ENCODE data around the gene PCDHB1. TPM values are rescaled to one million over a fixed set of nuclear protein-coding genes. Genes with fewer than 3 reads are reported as not detected.
"Not testable (repeated sequence)": the region's sequence is repeated elsewhere in the genome, so short reads cannot be mapped to it uniquely, and the experiment has no call there.

PCDHB1 gene
- polyA plus RNA-seq, 1 donor, result 0.14 TPM

GRCh38 chr5:141082228-141082627, 31.1 kb downstream of the PCDHB1 start:
- no peak for DNase-seq

- no peak for DNase-seq
These were observed 33.4 kb downstream of the PCDHB1 start for GRCh38 chr5:141084487-141084989.

DNA sequence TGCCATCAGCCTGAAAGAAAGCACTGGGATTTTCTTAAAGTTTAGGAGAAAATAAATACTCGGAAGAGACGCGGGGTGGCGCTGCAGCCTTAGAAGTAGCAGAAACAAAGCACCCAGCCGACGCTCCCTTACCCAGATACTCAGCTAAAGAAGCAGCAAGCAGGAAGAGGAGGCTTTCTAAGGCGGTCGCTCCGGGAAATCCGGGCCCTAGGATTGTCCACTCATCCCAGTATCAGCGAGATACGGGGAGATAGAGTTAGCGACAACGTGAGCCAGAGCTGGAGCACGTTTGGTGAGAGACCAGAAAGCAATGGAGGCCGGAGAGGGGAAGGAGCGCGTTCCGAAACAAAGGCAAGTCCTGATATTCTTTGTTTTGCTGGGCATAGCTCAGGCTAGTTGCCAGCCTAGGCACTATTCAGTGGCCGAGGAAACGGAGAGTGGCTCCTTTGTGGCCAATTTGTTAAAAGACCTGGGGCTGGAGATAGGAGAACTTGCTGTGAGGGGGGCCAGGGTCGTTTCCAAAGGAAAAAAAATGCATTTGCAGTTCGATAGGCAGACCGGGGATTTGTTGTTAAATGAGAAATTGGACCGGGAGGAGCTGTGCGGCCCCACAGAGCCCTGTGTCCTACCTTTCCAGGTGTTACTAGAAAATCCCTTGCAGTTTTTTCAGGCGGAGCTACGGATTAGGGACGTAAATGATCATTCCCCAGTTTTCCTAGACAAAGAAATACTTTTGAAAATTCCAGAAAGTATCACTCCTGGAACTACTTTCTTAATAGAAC, 43.5 kb downstream of the PCDHB1 start, which contains the start of gene PCDHB2:
Gene PCDHB2 (plus strand): TSS at position 135 of the 782 bp plus-strand sequence. CDS start 176 bp downstream, at position 311.
- no peak for DNase-seq

GRCh38 chr5:141095263-141095641, 44.1 kb downstream of the PCDHB1 start:
- no peak for DNase-seq

- not testable (repeated sequence) for DNase-seq
These were observed 45.0 kb downstream of the PCDHB1 start for GRCh38 chr5:141096181-141096580.

GRCh38 chr5:141096586-141096985, 45.4 kb downstream of the PCDHB1 start:
- DNase-seq, result not testable (repeated sequence)

GRCh38 chr5:141100243-141100805, 49.1 kb downstream of the PCDHB1 start, which contains the start of gene PCDHB3:
TSS of gene PCDHB3 (plus strand) at chr5:141100473. CDS start at chr5:141100650, 177 bp downstream.
- no peak for DNase-seq

- no peak for DNase-seq
These were observed 49.9 kb downstream of the PCDHB1 start for GRCh38 chr5:141101059-141101458.

- not testable (repeated sequence) for DNase-seq
These were observed 50.9 kb downstream of the PCDHB1 start for GRCh38 chr5:141102070-141102469.

GRCh38 chr5:141102471-141102870, 51.3 kb downstream of the PCDHB1 start:
- not testable (repeated sequence) for DNase-seq

- DNase-seq, result no peak
These were observed 54.2 kb downstream of the PCDHB1 start for GRCh38 chr5:141105350-141105749.

Other genes starting within 250 kb of the PCDHB1 start
- gene PCDHA4, start 244.3 kb upstream of the PCDHB1 start, polyA plus RNA-seq (ENCODE audit: insufficient read length), result 0.12 TPM
- gene PCDHA5, start 229.8 kb upstream of the PCDHB1 start, polyA plus RNA-seq (ENCODE audit: insufficient read length), result not detected
- gene PCDHA6, start 223.4 kb upstream of the PCDHB1 start, polyA plus RNA-seq (ENCODE audit: insufficient read length), result not detected
- 0.19 TPM for gene PCDHA7, start 217.1 kb upstream of the PCDHB1 start, polyA plus RNA-seq (ENCODE audit: insufficient read length)
- gene PCDHA8, start 210.2 kb upstream of the PCDHB1 start, polyA plus RNA-seq (ENCODE audit: insufficient read length), result not detected
- gene PCDHA9, start 203.0 kb upstream of the PCDHB1 start, polyA plus RNA-seq (ENCODE audit: insufficient read length), result not detected
- 0.25 TPM for gene PCDHA10, start 195.5 kb upstream of the PCDHB1 start, polyA plus RNA-seq (ENCODE audit: insufficient read length)
- gene PCDHA11, start 182.4 kb upstream of the PCDHB1 start, polyA plus RNA-seq (ENCODE audit: insufficient read length), result 0.30 TPM
- gene PCDHA12, start 176.1 kb upstream of the PCDHB1 start, polyA plus RNA-seq (ENCODE audit: insufficient read length), result 0.06 TPM
- gene PCDHA13, start 169.2 kb upstream of the PCDHB1 start, polyA plus RNA-seq (ENCODE audit: insufficient read length), result 0.21 TPM
- gene PCDHAC1, start 125.1 kb upstream of the PCDHB1 start, polyA plus RNA-seq (ENCODE audit: insufficient read length), result 0.22 TPM
- gene PCDHAC2, start 84.9 kb upstream of the PCDHB1 start, polyA plus RNA-seq (ENCODE audit: insufficient read length), result 2.0 TPM
- 4.4 TPM for gene PCDHB2, start 43.2 kb downstream of the PCDHB1 start, polyA plus RNA-seq (ENCODE audit: insufficient read length)
- 2.6 TPM for gene PCDHB3, start 49.1 kb downstream of the PCDHB1 start, polyA plus RNA-seq (ENCODE audit: insufficient read length)
- gene PCDHB4, start 70.4 kb downstream of the PCDHB1 start, polyA plus RNA-seq (ENCODE audit: insufficient read length), result 3.1 TPM
- gene PCDHB5, start 83.8 kb downstream of the PCDHB1 start, polyA plus RNA-seq (ENCODE audit: insufficient read length), result 3.2 TPM
- gene PCDHB6, start 98.7 kb downstream of the PCDHB1 start, polyA plus RNA-seq (ENCODE audit: insufficient read length), result 2.4 TPM
- 3.2 TPM for gene PCDHB7, start 121.3 kb downstream of the PCDHB1 start, polyA plus RNA-seq (ENCODE audit: insufficient read length)
- 2.1 TPM for gene PCDHB8, start 126.4 kb downstream of the PCDHB1 start, polyA plus RNA-seq (ENCODE audit: insufficient read length)
- gene PCDHB16, start 131.0 kb downstream of the PCDHB1 start, polyA plus RNA-seq (ENCODE audit: insufficient read length), result 3.9 TPM
- gene PCDHB9, start 135.8 kb downstream of the PCDHB1 start, polyA plus RNA-seq (ENCODE audit: insufficient read length), result 3.2 TPM
- gene PCDHB10, start 141.0 kb downstream of the PCDHB1 start, polyA plus RNA-seq (ENCODE audit: insufficient read length), result 5.3 TPM
- gene PCDHB11, start 148.3 kb downstream of the PCDHB1 start, polyA plus RNA-seq (ENCODE audit: insufficient read length), result 4.4 TPM
- 4.7 TPM for gene PCDHB12, start 157.3 kb downstream of the PCDHB1 start, polyA plus RNA-seq (ENCODE audit: insufficient read length)
- 2.8 TPM for gene PCDHB13, start 162.5 kb downstream of the PCDHB1 start, polyA plus RNA-seq (ENCODE audit: insufficient read length)
- gene PCDHB14, start 172.0 kb downstream of the PCDHB1 start, polyA plus RNA-seq (ENCODE audit: insufficient read length), result 7.5 TPM
- 9.4 TPM for gene PCDHB15, start 194.0 kb downstream of the PCDHB1 start, polyA plus RNA-seq (ENCODE audit: insufficient read length)

Data from hindlimb muscle (tissue), 1 donor.